ENCODE data around the gene ENO1.
A peak's percentile ranks its signal among the peaks of the same experiment; 100 is the strongest.
"Not testable (repeated sequence)": the region's sequence is repeated elsewhere in the genome, so short reads cannot be mapped to it uniquely, and the experiment has no call there.

ENO1 gene

DNA sequence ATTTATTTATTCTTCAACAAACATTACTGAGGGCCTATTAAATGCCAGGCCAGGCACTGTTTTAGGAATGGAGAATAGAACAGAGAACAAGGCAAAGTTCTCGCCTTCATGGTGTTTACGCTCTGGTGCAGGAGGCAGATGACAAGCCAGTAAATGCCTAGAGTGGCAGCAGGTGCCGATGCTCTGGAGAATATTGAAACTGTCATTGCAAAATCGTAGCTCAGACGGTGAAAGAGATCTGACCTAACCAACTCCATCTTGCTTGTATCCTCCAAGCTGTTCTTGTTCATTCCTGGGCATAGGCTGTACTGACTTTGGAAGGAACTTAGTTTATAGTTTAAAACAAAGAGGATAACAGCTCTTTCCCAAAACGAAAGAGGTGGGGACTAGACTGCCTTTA lies 13.5 kb upstream of the ENO1 start:
- DNase-seq, result no peak

- DNase-seq, result no peak
These were observed 12.9 kb upstream of the ENO1 start for GRCh38 chr1:8891401-8891800.

DNA sequence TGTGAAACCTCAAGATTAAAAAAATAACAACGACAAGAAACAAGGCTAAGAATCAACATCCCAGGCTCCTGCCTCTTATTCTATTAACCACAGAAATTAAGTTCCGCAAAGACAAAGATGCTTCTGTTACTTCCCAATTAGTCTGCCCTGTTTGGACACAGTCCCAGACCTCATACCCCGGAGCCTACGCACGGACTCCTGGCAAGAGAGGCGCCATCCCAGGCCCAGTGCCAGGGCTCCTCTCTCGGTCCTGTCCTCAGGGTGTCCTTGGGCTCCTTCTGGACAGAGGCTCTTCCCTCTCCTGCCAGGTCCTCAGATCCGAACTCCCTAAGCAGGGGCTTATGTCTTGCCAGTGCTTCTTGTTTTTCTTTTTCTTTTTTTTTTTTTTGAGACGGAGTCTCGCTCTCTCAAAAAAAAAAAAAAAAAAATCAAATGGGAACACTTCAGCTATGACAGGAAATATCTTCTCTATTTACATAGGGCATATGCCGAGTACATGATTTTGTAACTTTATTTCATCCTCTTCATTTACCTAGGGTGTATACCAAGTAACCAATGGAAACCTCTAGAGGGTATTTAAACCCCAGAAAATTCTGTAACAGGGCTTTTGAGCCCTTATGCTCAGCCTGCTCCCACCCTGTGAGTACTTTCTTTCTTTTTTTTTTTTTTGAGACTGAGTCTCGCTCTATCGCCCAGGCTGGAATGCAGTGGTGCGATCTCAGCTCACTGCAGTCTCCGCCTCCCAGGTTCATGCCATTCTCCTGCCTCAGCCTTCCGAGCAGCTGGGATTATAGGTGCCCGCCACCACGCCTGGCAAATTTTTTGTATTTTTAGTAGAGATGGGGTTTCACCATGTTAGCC lies 11.7 kb upstream of the ENO1 start:
- DNase-seq, result no peak

- no peak for DNase-seq
These were observed 10.8 kb upstream of the ENO1 start for GRCh38 chr1:8889103-8889846.

- DNase-seq, result no peak
These were observed 8.1 kb upstream of the ENO1 start for GRCh38 chr1:8886589-8886988.

- DNase-seq, result not testable (repeated sequence)
These were observed 7.6 kb upstream of the ENO1 start for GRCh38 chr1:8886031-8886524.

DNA sequence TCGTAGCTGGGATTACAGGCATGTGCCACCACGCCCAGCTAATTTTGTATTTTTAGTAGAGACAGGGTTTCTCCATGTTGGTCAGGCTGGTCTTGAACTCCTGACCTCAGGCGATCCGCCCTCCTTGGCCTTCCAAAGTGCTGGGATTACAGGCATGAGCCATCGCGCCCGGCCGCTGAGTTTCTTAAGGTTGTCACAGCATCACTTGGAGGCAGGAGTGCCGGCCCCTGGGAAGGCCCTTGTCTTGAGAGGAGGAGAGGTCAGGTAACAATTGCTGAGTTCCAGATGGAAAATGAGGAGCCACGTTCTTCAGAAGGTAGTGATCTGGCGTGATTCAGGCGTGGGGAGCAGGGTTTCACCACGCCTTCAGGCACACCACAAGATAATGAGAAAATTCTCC lies 5.6 kb upstream of the ENO1 start:
- DNase-seq, result not testable (repeated sequence)

- DNase-seq, result no peak
These were observed 5.0 kb upstream of the ENO1 start for GRCh38 chr1:8883491-8883890.

- DNase-seq, result no peak
These were observed 1.6 kb upstream of the ENO1 start for GRCh38 chr1:8879922-8880676.

DNA sequence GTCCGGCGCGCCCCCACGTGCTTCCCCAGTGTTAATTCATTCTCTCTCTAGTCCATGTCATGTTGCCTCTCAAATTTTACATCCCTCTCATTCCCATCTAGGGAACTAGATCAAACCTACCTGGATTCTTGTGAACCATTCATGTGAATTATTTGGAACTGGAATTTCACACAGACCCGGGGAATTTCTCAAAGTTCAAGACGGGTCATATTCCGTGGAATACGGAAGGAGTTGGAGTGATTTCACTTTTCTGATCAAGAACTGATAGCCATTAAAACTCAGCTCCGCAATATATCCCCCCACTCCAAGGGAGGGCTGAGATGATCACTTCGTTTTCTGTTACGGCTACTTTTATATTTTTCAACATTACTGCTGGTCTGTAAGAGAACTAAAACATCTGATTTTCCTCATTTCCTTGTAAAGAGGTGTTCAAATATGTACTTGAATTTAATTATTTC lies 1.0 kb upstream of the ENO1 start:
- DNase-seq, result no peak

DNA sequence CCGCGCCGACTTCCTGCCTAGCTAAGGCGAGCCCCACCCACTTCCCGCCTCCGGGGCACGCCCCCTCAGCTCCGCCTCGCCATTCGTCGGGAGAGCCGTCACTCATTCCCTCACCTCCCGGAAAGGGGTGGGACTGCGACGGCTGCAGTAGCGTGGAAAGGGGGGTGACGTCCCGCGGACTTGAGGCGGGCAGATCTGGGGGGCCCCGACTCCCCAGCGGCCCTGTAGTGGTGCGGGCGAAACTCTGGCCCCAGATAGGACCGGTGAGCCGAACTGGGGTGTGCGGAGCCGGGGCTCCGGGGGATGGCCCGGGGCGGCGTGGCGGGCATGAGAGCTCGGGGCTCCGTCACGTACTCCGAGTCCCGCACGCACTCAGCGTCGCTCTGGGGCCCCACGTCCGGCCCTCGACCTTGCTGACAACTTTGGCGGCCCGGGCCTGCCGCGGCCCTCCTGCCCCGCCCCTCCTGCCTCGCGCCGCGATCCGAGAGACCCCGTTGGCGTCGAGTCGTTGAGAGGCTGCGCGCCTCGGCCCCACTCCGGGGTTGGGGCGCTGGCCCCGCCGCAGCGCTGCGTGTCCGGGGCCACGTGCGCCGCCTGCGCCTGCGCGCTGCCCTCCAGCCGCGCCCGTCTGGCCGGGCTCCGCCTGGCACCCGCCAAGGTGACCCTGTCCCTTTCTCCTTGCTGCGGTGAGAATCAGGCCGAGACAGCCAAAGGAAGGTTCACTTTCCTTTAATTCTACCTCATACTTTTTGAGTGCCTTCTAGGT lies 395 bp upstream of the ENO1 start:
- DNase-seq, result peak; percentile 47

- no peak for DNase-seq
These were observed 2.4 kb downstream of the ENO1 start for GRCh38 chr1:8876087-8876486.

GRCh38 chr1:8875216-8875861 lies 3.1 kb downstream of the ENO1 start:
- DNase-seq, result no peak

GRCh38 chr1:8874230-8875201 lies 4.0 kb downstream of the ENO1 start:
- no peak for DNase-seq

GRCh38 chr1:8873506-8874229 lies 4.8 kb downstream of the ENO1 start:
- no peak for DNase-seq

GRCh38 chr1:8873001-8873400 lies 5.5 kb downstream of the ENO1 start:
- DNase-seq, result no peak

DNA sequence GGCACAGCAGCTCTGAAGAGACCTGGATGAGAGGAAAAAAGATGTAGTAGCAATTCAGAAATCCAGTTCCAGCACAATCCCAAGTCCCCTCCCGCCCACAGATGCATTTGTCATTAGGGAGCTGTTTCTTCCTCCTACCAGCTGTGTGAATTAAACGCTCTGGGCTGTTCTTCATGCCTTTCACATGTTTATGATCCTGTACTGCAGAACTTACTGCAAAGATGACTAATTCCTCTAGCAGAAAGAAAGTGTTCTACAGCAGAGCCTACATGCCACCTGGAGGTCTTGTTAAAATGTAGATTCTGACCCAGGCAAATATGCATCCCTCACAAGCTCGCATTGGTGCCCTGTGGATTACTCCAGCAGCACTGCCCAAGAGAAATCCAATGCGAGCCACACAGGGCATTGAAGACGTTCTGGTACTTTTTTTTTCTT lies 6.5 kb downstream of the ENO1 start:
- DNase-seq, result no peak

DNA sequence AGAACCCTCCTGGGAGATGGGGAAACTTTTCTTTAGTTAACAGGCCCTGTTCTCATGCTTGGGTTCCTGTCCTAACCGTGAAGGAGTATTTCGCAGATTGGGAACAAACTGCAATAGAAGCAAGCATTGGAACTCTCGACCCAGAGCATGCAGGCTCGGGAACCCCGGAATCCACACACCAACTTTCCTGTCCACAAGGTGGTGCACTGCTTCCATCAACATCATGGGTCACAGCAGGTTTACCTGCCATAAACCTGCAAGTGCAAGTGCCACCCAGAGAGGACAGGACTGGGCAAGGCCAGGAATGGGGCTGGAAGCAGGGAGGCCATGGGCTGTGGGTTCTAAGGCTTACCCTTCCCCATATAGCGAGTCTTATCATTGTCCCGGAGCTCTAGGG lies 6.9 kb downstream of the ENO1 start:
- DNase-seq, result no peak

GRCh38 chr1:8870616-8871538 lies 7.6 kb downstream of the ENO1 start:
- DNase-seq, result no peak
